ENCODE measurements around the gene DEXI. TPM values are rescaled to one million over a fixed set of nuclear protein-coding genes. Genes with fewer than 3 reads are reported as not detected.

The DEXI gene
- total and polyA plus RNA-seq, 9 of the 15 experiments (the other 6 are each of a cell fraction or from before 2014, with no cell fraction given): 2.9 to 40.1 (median 22.0) TPM

DNA sequence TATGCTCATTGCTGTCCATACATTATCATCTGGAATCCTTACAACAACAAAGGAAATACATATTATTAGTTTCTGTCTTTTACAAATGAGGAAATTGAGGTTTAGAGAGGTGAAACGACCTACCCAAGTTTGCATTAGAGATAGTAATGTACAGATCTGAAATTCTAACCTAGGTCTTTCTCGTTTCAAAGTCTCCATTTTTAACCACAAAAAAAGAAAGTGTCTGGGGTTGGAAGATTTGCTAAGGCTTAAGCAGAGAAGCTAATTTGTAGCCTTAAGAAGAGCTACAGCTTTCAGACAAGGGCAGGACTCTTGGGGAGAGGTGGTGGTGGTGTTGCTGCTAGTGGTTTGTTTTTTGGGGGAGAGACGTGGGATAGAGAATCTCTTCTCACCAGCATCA, 46.1 kb downstream of the DEXI start (continued):
- TF ChIP-seq ETV6 (IDR thresholded peaks at IDR 0.05; ENCODE audit: borderline replicate concordance in 1 of 2, low read depth in 2 of 2, low read length in 1 of 2): no peak
- no peak for TF ChIP-seq ETV6 (CRISPR knock-in tag; IDR thresholded peaks at IDR 0.05; ENCODE audit: borderline replicate concordance)
- TF ChIP-seq RUNX1 (IDR thresholded peaks at IDR 0.05; ENCODE audit: low read depth): no peak
- no peak for TF ChIP-seq E2F3 (CRISPR knock-in tag; IDR thresholded peaks at IDR 0.05)
- TF ChIP-seq, protein P1, sequence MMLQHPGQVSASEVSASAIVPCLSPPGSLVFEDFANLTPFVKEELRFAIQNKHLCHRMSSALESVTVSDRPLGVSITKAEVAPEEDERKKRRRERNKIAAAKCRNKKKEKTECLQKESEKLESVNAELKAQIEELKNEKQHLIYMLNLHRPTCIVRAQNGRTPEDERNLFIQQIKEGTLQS (IDR thresholded peaks at IDR 0.05): no peak
- TF ChIP-seq, protein P1 (CRISPR knock-in tag; conservative IDR thresholded peaks at IDR 0.05): no peak
- no peak for TF ChIP-seq CHCHD3 (CRISPR knock-in tag; IDR thresholded peaks at IDR 0.05)
- no peak for TF ChIP-seq ZNF668 (CRISPR knock-in tag; IDR thresholded peaks at IDR 0.05)

- ChIA-PET POLR2A (interaction anchor here (0.6 to 0.7 kb wide), 3 partner anchors 31 to 537 kb away, joined by 3 to 4 read pairs (median 3); no protein-coding TSS in a partner anchor), CTCF (ENCODE audit: low intra/inter-chr PET ratio) (no interaction called here)
- no peaks in the 10 kb centered on the region for H3K36me3 ChIP-seq (ENCODE audit: control insufficient read depth, insufficient read depth, low read length)
- ATAC-seq (peak; percentile 80), DNase-seq (ENCODE audit: extremely low read depth in 1 of 4, low spot score in 3 of 4) (peak; percentile 64 to 79 (median 72)), FAIRE-seq (peak; percentile 76)
- intact Hi-C loops (cut with micrococcal nuclease): no loop called here
- peaks cover 2 to 12% of the 10 kb centered on the region in 2 experiments; a peak in 2 of 5 replicates for H3K27me3 ChIP-seq (ENCODE audit: control insufficient read depth in 2 of 2, insufficient read depth in 2 of 2, low read length in 2 of 2)
- H4K20me1 ChIP-seq (replicated peaks; ENCODE audit: control insufficient read depth, insufficient read depth, low read length): peaks cover 9% of the 10 kb centered on the region
- WGBS (ENCODE audit: insufficient coverage, low coverage, missing lambda C conversion rate): 3% methylated on average over 14 of the region's 17 CpGs
- no peaks in the 10 kb centered on the region for H3K79me2 ChIP-seq (ENCODE audit: control insufficient read depth, insufficient read depth, low read length)
- H3K4me3 ChIP-seq: no peak overlapping the region
- no peak overlapping the region for H3K27ac ChIP-seq (ENCODE audit: extremely low read depth, low read depth, low read length)
- no peaks in the 10 kb centered on the region for H3K4me1 ChIP-seq (replicated peaks in 1 of 2; ENCODE audit: control insufficient read depth in 2 of 2, insufficient read depth in 2 of 2, low read length in 2 of 2)
- in situ Hi-C loops (cut with MboI): no loop called here
- no peak overlapping the region for H3K9ac ChIP-seq (ENCODE audit: insufficient read depth in 1 of 2, low read depth in 2 of 2, low read length in 2 of 2)
- no peak overlapping the region for H3K4me2 ChIP-seq (ENCODE audit: insufficient read depth, low read length)
- H3K9me3 ChIP-seq (replicated peaks; ENCODE audit: control insufficient read depth, insufficient read depth, low read depth, low read length): no peaks in the 10 kb centered on the region
- H2AFZ ChIP-seq (ENCODE audit: low read depth, low read length): no peak overlapping the region
- no TSS peak for BruUV-seq (replicated peaks)
- peaks cover 5% of the 10 kb centered on the region for H3K9me1 ChIP-seq (ENCODE audit: control insufficient read depth, insufficient read depth, low read length)
- TF ChIP-seq PRMT5 (CRISPR knock-in tag; IDR thresholded peaks at IDR 0.05) (peak; percentile 75; the same call in 1 of the 2 replicates), NR2C2 (CRISPR knock-in tag; IDR thresholded peaks at IDR 0.05) (peak; percentile 58; the same call in 1 of the 2 replicates), NR2C2 (tag; IDR thresholded peaks at IDR 0.05) (no peak), CEBPG (CRISPR knock-in tag; IDR thresholded peaks at IDR 0.05) (peak; percentile 23; the same call in 1 of the 2 replicates), CEBPG (tag; conservative IDR thresholded peaks at IDR 0.05 in 1 of 2, IDR thresholded peaks at IDR 0.05 in 1 of 2) (no peak), TEAD1 (CRISPR knock-in tag; IDR thresholded peaks at IDR 0.05) (0 out of 4 replicates have a peak, but pooled peaks of 1 of the 2 experiments have one; percentile 40), U2AF1 (optimal IDR thresholded peaks at IDR 0.05; ENCODE audit: low read depth, low read length) (no peak), ZNF232 (CRISPR knock-in tag; IDR thresholded peaks at IDR 0.05) (peak; percentile 55; the same call in 1 of the 2 replicates), NONO (IDR thresholded peaks at IDR 0.05; ENCODE audit: low read depth in 2 of 2, low read length in 1 of 2) (no peak), CXXC5 (CRISPR knock-in tag; IDR thresholded peaks at IDR 0.05) (peak; percentile 62)
- TF ChIP-seq, protein P2, sequence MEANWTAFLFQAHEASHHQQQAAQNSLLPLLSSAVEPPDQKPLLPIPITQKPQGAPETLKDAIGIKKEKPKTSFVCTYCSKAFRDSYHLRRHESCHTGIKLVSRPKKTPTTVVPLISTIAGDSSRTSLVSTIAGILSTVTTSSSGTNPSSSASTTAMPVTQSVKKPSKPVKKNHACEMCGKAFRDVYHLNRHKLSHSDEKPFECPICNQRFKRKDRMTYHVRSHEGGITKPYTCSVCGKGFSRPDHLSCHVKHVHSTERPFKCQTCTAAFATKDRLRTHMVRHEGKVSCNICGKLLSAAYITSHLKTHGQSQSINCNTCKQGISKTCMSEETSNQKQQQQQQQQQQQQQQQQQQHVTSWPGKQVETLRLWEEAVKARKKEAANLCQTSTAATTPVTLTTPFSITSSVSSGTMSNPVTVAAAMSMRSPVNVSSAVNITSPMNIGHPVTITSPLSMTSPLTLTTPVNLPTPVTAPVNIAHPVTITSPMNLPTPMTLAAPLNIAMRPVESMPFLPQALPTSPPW (CRISPR knock-in tag; IDR thresholded peaks at IDR 0.05): 0 out of 2 replicates have a peak, but pooled peaks have one; percentile 17
Measured at GRCh38 chr16:10895053-10895946, 47.0 kb downstream of the DEXI start.

Measured in K562 (cell line).